H1 (cell line): ENCODE results near the gene EMX1. TPM values are rescaled to one million over a fixed set of nuclear protein-coding genes. Genes with fewer than 3 reads are reported as not detected.

Source experiments
- CTCF ChIA-PET: fragments of 300-600 bp; sonication (Branson Sonifier 250); formaldehyde crosslinking; loops from one replicate; lab custom pipeline; 2021; ENCODE audit not compliant: partially characterized antibody; lab: Charles Lee
- POLR2A ChIA-PET: fragments of 300-600 bp; sonication (Branson Sonifier 250); formaldehyde crosslinking; loops from one replicate; lab custom pipeline; 2021; ENCODE audit warnings: inconsistent platforms; ENCODE audit not compliant: partially characterized antibody; lab: Charles Lee
- DNase-seq, 2 experiments: peaks; one replicate each; pipeline versions ENCODE4 v3.0.0 to v3.0.0-alpha.2; 2010 to 2022; ENCODE audit warnings: low spot score in 2 of 2, low read depth in 1 of 2, mixed read lengths in 1 of 2
- FAIRE-seq: peaks from 2 replicates; lab custom pipeline; 2011; peaks lifted over from hg19 to GRCh38; lab: Jason Lieb, UNC
- H2AFZ ChIP-seq: 2 replicates; pipeline ENCODE4 v1.8.1; 2012; ENCODE audit warnings: low read length, inconsistent platforms
- H2AK5ac ChIP-seq: 2 replicates; pipeline ENCODE4 v1.6.1; 2013; ENCODE audit warnings: low read depth, low read length
- H2BK120ac ChIP-seq: replicated peaks from 2 replicates; pipeline ENCODE3; 2013; ENCODE audit warnings: low read depth, low read length, inconsistent platforms
- H2BK12ac ChIP-seq: 2 replicates; pipeline ENCODE4 v1.6.1; 2013; ENCODE audit warnings: low read depth, low read length
- H2BK15ac ChIP-seq: 2 replicates; pipeline ENCODE4 v1.6.1; 2013; ENCODE audit warnings: low read length
- H2BK20ac ChIP-seq: 2 replicates; pipeline ENCODE4 v1.6.1; 2013; ENCODE audit warnings: low read length
- H2BK5ac ChIP-seq: 2 replicates; pipeline ENCODE4 v1.6.1; 2013; ENCODE audit warnings: low read depth, low read length
- H3K14ac ChIP-seq: 2 replicates; pipeline ENCODE4 v1.6.1; 2013; ENCODE audit warnings: inconsistent platforms; ENCODE audit not compliant: insufficient read length
- H3K18ac ChIP-seq: 2 replicates; pipeline ENCODE4 v1.6.1; 2013; ENCODE audit warnings: low read length; ENCODE audit errors: extremely low read depth
- H3K23ac ChIP-seq: 2 replicates; pipeline ENCODE4 v1.6.1; 2013; ENCODE audit warnings: inconsistent platforms; ENCODE audit not compliant: insufficient read length
- H3K23me2 ChIP-seq: 2 replicates; pipeline ENCODE4 v1.6.1; 2013; ENCODE audit warnings: low read depth, low read length
- H3K27ac ChIP-seq: 2 replicates; pipeline ENCODE4 v1.6.1; 2011; ENCODE audit warnings: low read depth, low read length, inconsistent platforms
- H3K27me3 ChIP-seq, 4 experiments: replicated peaks in 1 of 4; 1 replicate in 1 of 4; 2 replicates in 3 of 4; pipeline versions ENCODE4 v1.6.1 to v1.8.1; 2011 to 2013; ENCODE audit warnings: low read length in 3 of 4, mild to moderate bottlenecking in 3 of 4, inconsistent platforms in 2 of 4, mixed read lengths in 2 of 4, moderate library complexity in 1 of 4; ENCODE audit not compliant: control insufficient read depth in 3 of 4, insufficient read depth in 3 of 4; ENCODE audit errors: extremely low read depth in 1 of 4
- H3K36me3 ChIP-seq, 4 experiments: 2 replicates each; pipeline versions ENCODE4 v1.6.1 to v1.8.1; 2011 to 2013; ENCODE audit warnings: mild to moderate bottlenecking in 4 of 4, low read length in 3 of 4, moderate library complexity in 2 of 4, control low read depth in 1 of 4, inconsistent platforms in 1 of 4; ENCODE audit not compliant: insufficient read depth in 4 of 4, control insufficient read depth in 2 of 4
- H3K4ac ChIP-seq: replicated peaks from 2 replicates; pipeline ENCODE3; 2013; ENCODE audit warnings: low read length, low read depth, mixed read lengths, inconsistent platforms; ENCODE audit not compliant: insufficient read length
- H3K4me1 ChIP-seq, 4 experiments: replicated peaks in 1 of 4; 1 replicate in 1 of 4; 2 replicates in 3 of 4; pipeline versions ENCODE4 v1.6.1 to v1.8.1; 2011 to 2013; ENCODE audit warnings: low read length in 3 of 4, inconsistent platforms in 2 of 4, mixed read lengths in 1 of 4; ENCODE audit not compliant: insufficient read depth in 4 of 4, control insufficient read depth in 3 of 4
- H3K4me2 ChIP-seq, 2 experiments: 2 replicates each; pipeline versions ENCODE4 v1.6.1 to v1.8.1; 2011 to 2013; ENCODE audit warnings: low read depth in 2 of 2, low read length in 2 of 2, control low read depth in 1 of 2, inconsistent platforms in 1 of 2, mild to moderate bottlenecking in 1 of 2; ENCODE audit not compliant: insufficient read depth in 1 of 2
- H3K4me3 ChIP-seq, 4 experiments: fragments of 200-600, 300-600 bp in 1 of 4; sonication (generic), shearing (Covaris generic), sonication (Bioruptor Twin) in 1 of 4; 2 replicates each; pipeline versions ENCODE4 v1.5.1 to v1.8.1; 2011 to 2016; ENCODE audit warnings: low read length in 4 of 4, low read depth in 3 of 4, control low read depth in 2 of 4, inconsistent platforms in 2 of 4, mild to moderate bottlenecking in 2 of 4, mixed read lengths in 1 of 4, moderate library complexity in 1 of 4; ENCODE audit not compliant: insufficient read depth in 2 of 4; ENCODE audit errors: extremely low read depth in 1 of 4
- H3K56ac ChIP-seq: replicated peaks from 2 replicates; pipeline ENCODE3; 2013; ENCODE audit warnings: low read depth, mild to moderate bottlenecking, mixed read lengths, low read length, inconsistent platforms; ENCODE audit not compliant: insufficient read length
- H3K79me1 ChIP-seq: 2 replicates; pipeline ENCODE4 v1.6.1; 2013; ENCODE audit warnings: low read depth, low read length, control low read depth
- H3K79me2 ChIP-seq, 2 experiments: 2 replicates each; pipeline versions ENCODE4 v1.6.1 to v1.8.1; 2012 to 2013; ENCODE audit warnings: low read length in 2 of 2, mild to moderate bottlenecking in 2 of 2, inconsistent platforms in 1 of 2; ENCODE audit not compliant: insufficient read depth in 2 of 2, control insufficient read depth in 1 of 2
- H3K9ac ChIP-seq, 4 experiments: replicated peaks in 1 of 4; 1 replicate in 1 of 4; 2 replicates in 3 of 4; pipeline versions ENCODE4 v1.6.1 to v1.8.1; 2011 to 2013; ENCODE audit warnings: low read depth in 3 of 4, low read length in 3 of 4, control low read depth in 2 of 4, mild to moderate bottlenecking in 2 of 4, moderate library complexity in 2 of 4, inconsistent platforms in 1 of 4; ENCODE audit errors: extremely low read depth in 1 of 4
- H3K9me3 ChIP-seq, 2 experiments: 2 replicates each; pipeline versions ENCODE4 v1.6.1 to v1.8.1; 2012 to 2013; ENCODE audit warnings: mild to moderate bottlenecking in 2 of 2, moderate library complexity in 2 of 2, control low read depth in 1 of 2, inconsistent platforms in 1 of 2, low read depth in 1 of 2, low read length in 1 of 2, mixed read lengths in 1 of 2; ENCODE audit not compliant: insufficient read depth in 2 of 2
- H4K20me1 ChIP-seq, 2 experiments: replicated peaks in 1 of 2; 2 replicates each; pipeline versions ENCODE3 to v1.8.1; 2011 to 2013; ENCODE audit warnings: inconsistent platforms in 2 of 2, low read length in 2 of 2, mild to moderate bottlenecking in 1 of 2; ENCODE audit not compliant: insufficient read depth in 2 of 2, control insufficient read depth in 1 of 2
- H4K5ac ChIP-seq: 2 replicates; pipeline ENCODE4 v1.6.1; 2013; ENCODE audit warnings: low read length, low read depth, mixed read lengths, inconsistent platforms; ENCODE audit not compliant: insufficient read length
- H4K8ac ChIP-seq: 2 replicates; pipeline ENCODE4 v1.8.0; 2013; ENCODE audit warnings: mild to moderate bottlenecking, moderate library complexity, low read length, inconsistent platforms; ENCODE audit not compliant: insufficient read depth; ENCODE audit errors: extremely low read depth
- H4K91ac ChIP-seq: replicated peaks from 2 replicates; pipeline ENCODE3; 2013; ENCODE audit warnings: low read length, mixed read lengths, inconsistent platforms; ENCODE audit not compliant: insufficient read length
- CREB1 ChIP-seq: IDR thresholded peaks from 2 replicates; pipeline ENCODE4 v1.6.1; 2012; ENCODE audit warnings: inconsistent platforms
- GTF2F1 ChIP-seq: IDR thresholded peaks from 2 replicates; pipeline ENCODE4 v1.6.1; 2012; ENCODE audit warnings: low read depth, low read length, improper control_type of control experiment, borderline replicate concordance
- KDM4A ChIP-seq: IDR thresholded peaks from one replicate; pipeline ENCODE4 v1.7.1; 2012; ENCODE audit warnings: low read depth, mild to moderate bottlenecking, moderate library complexity, low read length, inconsistent platforms; ENCODE audit not compliant: severe bottlenecking
- KDM5A ChIP-seq: fragments of 200-600 bp; IDR thresholded peaks from 2 replicates; pipeline ENCODE4 v1.7.1; 2012; ENCODE audit warnings: mild to moderate bottlenecking, low read length, inconsistent platforms, mixed read lengths
- PHF8 ChIP-seq: fragments of 200-600 bp; sonication (generic); conservative IDR thresholded peaks from 2 replicates; pipeline ENCODE4 v1.7.1; 2012; ENCODE audit warnings: low read depth, mild to moderate bottlenecking, inconsistent platforms, low read length, moderate library complexity
- POLR2AphosphoS5 ChIP-seq: IDR thresholded peaks from 2 replicates; pipeline ENCODE4 v1.6.1; 2011; ENCODE audit warnings: low read depth, low read length
- SP2 ChIP-seq: IDR thresholded peaks from 2 replicates; pipeline ENCODE4 v1.6.1; 2012; ENCODE audit warnings: mild to moderate bottlenecking, low read length, inconsistent platforms
- TAF1 ChIP-seq: IDR thresholded peaks from 2 replicates; pipeline ENCODE4 v1.6.1; 2011; ENCODE audit warnings: mild to moderate bottlenecking, low read depth, low read length
- WGBS, 2 experiments: shearing (Covaris generic) in 1 of 2; methylation state at CpG; one replicate each; pipeline versions ENCODE4 v1.1.6 to v1.1.7; 2013 to 2015; ENCODE audit warnings: low lambda C conversion rate in 2 of 2, mixed read lengths in 2 of 2, inconsistent platforms in 1 of 2, low coverage in 1 of 2, missing lambda C conversion rate in 1 of 2; ENCODE audit not compliant: insufficient replicate concordance in 2 of 2, insufficient coverage in 1 of 2, insufficient read length in 1 of 2; ENCODE audit errors: extremely low coverage in 1 of 2, missing lambda C conversion rate in 1 of 2; 5-methylcytosine and 5-hydroxymethylcytosine counted together
- polyA plus RNA-seq, 7 experiments: library from polyadenylated mRNA; depleted of rRNA in 3 of 7; stranded (reverse) in 5 of 7; unstranded in 2 of 7; fragments of >200 nt in 5 of 7; fragments of 200-250 nt in 2 of 7; gene quantifications; 1 replicate in 5 of 7; 2 replicates in 1 of 7; 4 replicates in 1 of 7; pipeline versions ENCODE4 v1.2.1 to v1.2.3, GENCODE V29; 2011 to 2013; ENCODE audit warnings: missing spikeins in 2 of 7, mixed read lengths in 2 of 7
- total RNA-seq: library from RNA; stranded (reverse); fragmentation: NEBNext Ultra II Directional; extraction: Animal tissue kit (Norgen Biotek cat#: 25700); gene quantifications from 2 replicates; pipeline ENCODE4 v1.2.1, GENCODE V29; 2021
- TF ChIP-seq, protein P1 (sequence below): IDR thresholded peaks from 2 replicates; pipeline ENCODE4 v1.6.1; 2011; ENCODE audit warnings: low read depth, mild to moderate bottlenecking, low read length; ENCODE audit not compliant: insufficient read depth

The EMX1 gene
- total and polyA plus RNA-seq, 2 of the 8 experiments (the other 6 are each of a cell fraction or from before 2014, with no cell fraction given) = 2.4 to 4.9 TPM

DNA sequence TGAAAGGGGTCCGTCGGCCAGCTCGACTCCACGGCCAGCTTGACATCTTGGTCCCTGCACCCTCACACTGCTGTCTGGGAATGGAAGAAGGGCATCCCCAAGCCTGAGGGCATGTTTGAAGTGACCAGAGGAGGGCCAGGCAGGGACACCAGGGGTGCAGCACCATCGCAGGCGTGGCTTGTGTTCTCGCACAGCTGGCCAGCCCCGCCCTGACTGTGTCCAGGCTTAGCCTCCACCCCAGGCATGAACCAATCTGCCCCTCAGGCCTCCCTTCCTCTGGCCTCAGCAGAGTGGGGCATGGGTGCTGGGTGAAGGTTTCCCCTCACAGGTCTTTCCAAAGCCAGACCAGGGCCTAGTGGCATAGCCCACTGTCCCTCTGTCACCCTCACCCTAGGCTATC is 25.0 kb downstream of the EMX1 start:
- Histone ChIP-seq H4K91ac (peak overlapping the region; percentile 61), H3K27ac (no peak overlapping the region), H4K8ac (no peak overlapping the region), H3K4me2 (no peak overlapping the region), H2AFZ (no peak overlapping the region), H3K79me1 (no peaks in the 10 kb centered on the region), H2BK15ac (no peak overlapping the region; the same call in 1 of the 2 replicates), H3K4me3 (no peak overlapping the region), H2AK5ac (no peak overlapping the region; the same call in 1 of the 2 replicates), H3K4ac (no peak overlapping the region), H2BK5ac (peak overlapping the region; percentile 4; the same call in 1 of the 2 replicates), H2BK120ac (no peak overlapping the region), H3K14ac (no peak overlapping the region), H3K4me1 (peaks cover 0 to 14% (median 3%) of the 10 kb centered on the region in 4 experiments; a peak in 3 of 7 replicates), H4K20me1 (no peaks in the 10 kb centered on the region), H3K23ac (no peak overlapping the region), H4K5ac (no peak overlapping the region), H3K23me2 (no peaks in the 10 kb centered on the region), H2BK20ac (no peak overlapping the region), H3K9ac (no peak overlapping the region)
- POLR2A ChIA-PET = interaction anchor here (1.2 to 2.0 kb wide), 5 partner anchors 9 to 31 kb away, joined by 3 to 6 read pairs (median 4); partner anchors contain the start of gene EMX1
- FAIRE-seq (no peak), DNase-seq (no peak)
- 92% methylated on average over 8 of the region's 8 CpGs; no CpG with 5 or more reads in 1 of the 2 experiments for WGBS, 2 experiments
- CTCF ChIA-PET = interaction anchor here (1.0 to 25.6 kb wide), 6 partner anchors 9 to 54 kb away, joined by 3 to 490 read pairs (median 6); no protein-coding TSS in a partner anchor
- TF ChIP-seq KDM4A (no peak), TAF1 (no peak), GTF2F1 (no peak), POLR2AphosphoS5 (no peak), PHF8 (no peak), SP2 (no peak), CREB1 (no peak), KDM5A (no peak)
- TF ChIP-seq, protein P1, sequence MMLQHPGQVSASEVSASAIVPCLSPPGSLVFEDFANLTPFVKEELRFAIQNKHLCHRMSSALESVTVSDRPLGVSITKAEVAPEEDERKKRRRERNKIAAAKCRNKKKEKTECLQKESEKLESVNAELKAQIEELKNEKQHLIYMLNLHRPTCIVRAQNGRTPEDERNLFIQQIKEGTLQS = no peak
- TF ChIP-seq, all 59 proteins: peak for 0
- H3K36me3 ChIP-seq = no peaks in the 10 kb centered on the region
- H3K79me2 ChIP-seq = no peaks in the 10 kb centered on the region
- H3K9me3 ChIP-seq = no peaks in the 10 kb centered on the region
- H3K27me3 ChIP-seq = peaks cover 0 to 5% (median 0%) of the 10 kb centered on the region in 4 experiments; a peak in 1 of 7 replicates
- H3K18ac ChIP-seq = no peak overlapping the region
- no peak overlapping the region for H3K56ac ChIP-seq
- H2BK12ac ChIP-seq = peak overlapping the region; percentile 10; the same call in 1 of the 2 replicates
